AG04449 (cell line): Measurements from ENCODE around the gene CUL3.

Experiments
- CTCF ChIA-PET: fragments of 350-600 bp; formaldehyde crosslinking; extraction: SDS; loops from one replicate; lab custom pipeline; 2021; ENCODE audit warnings: antibody characterized with exemption; lab: Yijun Ruan, JAX
- POLR2A ChIA-PET: fragments of 400-600, 350-600 bp; formaldehyde crosslinking; extraction: SDS; loops from one replicate; lab custom pipeline; 2020; ENCODE audit warnings: antibody characterized with exemption, inconsistent platforms; lab: Yijun Ruan, JAX
- DNase-seq: peaks from one replicate; pipeline ENCODE4 v3.0.0-alpha.2; 2010; ENCODE audit warnings: low read depth, low spot score
- H3K4me3 ChIP-seq: 2 replicates; pipeline ENCODE4 v1.5.1; 2011; ENCODE audit warnings: low read depth, mild to moderate bottlenecking, control low read depth, low read length
- CTCF ChIP-seq: IDR thresholded peaks from one replicate; pipeline ENCODE4 v1.5.1; 2011; ENCODE audit warnings: mild to moderate bottlenecking, moderate library complexity, low read length, control low read depth, inconsistent platforms; ENCODE audit not compliant: insufficient read depth; ENCODE audit errors: missing control alignments

CUL3 gene

DNA sequence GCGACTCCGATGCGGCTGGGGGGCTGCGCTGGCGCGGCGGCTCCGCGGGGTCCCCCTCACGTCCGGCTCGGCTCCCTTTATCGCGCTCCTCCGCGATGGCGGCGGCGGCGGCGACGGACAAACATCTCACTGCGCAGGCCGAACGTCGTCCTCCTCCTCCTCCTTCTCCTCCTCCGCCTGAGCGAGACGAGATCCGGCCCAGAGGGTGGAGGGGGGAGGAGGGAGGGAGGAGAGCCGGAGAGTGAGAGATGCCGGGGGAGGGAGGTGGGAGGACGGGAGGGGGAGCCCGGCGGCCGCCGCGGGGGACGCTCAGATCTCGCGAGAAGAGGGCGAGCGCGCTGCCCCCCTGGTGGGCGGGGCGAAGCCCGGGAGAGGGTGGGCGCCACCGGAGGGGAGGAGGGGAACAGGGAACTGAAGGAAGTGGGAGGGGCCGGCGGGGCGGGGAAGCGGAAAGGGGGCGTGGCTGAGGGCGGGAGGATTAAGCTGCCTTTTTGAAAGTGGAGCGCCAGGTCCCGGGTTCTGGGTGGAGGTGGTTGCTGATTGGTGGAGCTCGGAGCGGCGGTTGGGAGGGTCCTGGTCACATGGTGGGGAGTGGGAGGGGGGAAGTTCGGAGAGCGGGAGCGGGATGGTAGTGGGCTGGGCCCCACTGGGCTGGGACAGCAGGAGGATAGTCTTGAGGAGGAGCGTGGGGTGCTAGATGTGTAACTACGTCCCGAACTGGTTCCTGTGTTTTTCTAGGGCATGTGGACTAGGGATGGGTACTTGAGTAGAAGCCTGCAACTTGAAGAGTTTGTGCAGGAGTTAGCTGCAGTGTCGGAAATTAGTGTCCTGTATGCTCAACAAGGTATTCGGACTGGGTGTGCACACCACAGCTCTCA lies at the start of gene CUL3:
TSS of gene CUL3 (minus strand) at position 153 of the 878 bp plus-strand sequence. CDS start 354 bp downstream, outside the sequence.
- ChIA-PET POLR2A (interaction anchor here (0.9 to 1.3 kb wide), 3 partner anchors 65 to 117 kb away, joined by 3 to 4 read pairs (median 3); no protein-coding TSS in a partner anchor), CTCF (interaction anchor here (1.0 to 1.7 kb wide), 4 partner anchors 61 to 216 kb away, joined by 3 to 5 read pairs (median 4); no protein-coding TSS in a partner anchor)
- H3K4me3 ChIP-seq = peak within 1 kb of the TSS; percentile 83

GRCh38 chr2:224630659-224631550 lies 45.7 kb upstream of the CUL3 start:
- no peak for TF ChIP-seq CTCF
- POLR2A ChIA-PET = no interaction called here
- no peak for DNase-seq
- no peak overlapping the region for H3K4me3 ChIP-seq
- CTCF ChIA-PET = interaction anchor here (0.9 to 1.6 kb wide), 3 partner anchors 11 to 24 kb away, joined by 3 to 4 read pairs (median 4); no protein-coding TSS in a partner anchor

More for the DNA sequence above, at the start of gene CUL3:
- DNase-seq = peak; percentile 85
- TF ChIP-seq CTCF = no peak

DNA sequence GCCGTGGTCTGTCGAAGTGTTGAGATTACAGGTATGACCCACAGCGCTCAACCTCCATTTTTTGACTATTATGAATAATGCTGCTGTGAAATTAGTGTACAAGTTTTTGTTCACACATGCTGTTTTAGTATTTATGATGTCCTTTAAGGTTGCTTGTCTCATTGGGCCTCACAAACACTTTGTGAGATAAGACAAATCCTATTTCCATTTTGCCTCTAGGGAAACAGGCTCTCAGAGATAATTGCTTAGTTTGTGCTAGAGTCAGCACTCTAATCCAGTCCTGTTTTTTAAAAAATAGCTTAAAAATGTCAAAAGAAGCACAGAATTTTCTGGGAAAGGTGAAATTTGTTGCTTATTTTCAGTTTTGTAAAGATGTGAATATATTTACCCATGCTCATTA lies 43.3 kb upstream of the CUL3 start:
- no peak for DNase-seq
- CTCF ChIA-PET = interaction anchor here (1.0 to 1.4 kb wide), 2 partner anchors 19 to 259 kb away, joined by 4 to 5 read pairs; no protein-coding TSS in a partner anchor
- no peak for TF ChIP-seq CTCF
- H3K4me3 ChIP-seq = no peak overlapping the region
- POLR2A ChIA-PET = no interaction called here

- no peak for TF ChIP-seq CTCF
- ChIA-PET POLR2A (interaction anchor here (0.6 kb wide), 1 partner anchor 1857 kb away, joined by 3 read pairs; no protein-coding TSS in a partner anchor), CTCF (no interaction called here)
- DNase-seq = no peak
- H3K4me3 ChIP-seq = no peak overlapping the region
Observed at GRCh38 chr2:224626735-224627134, 41.6 kb upstream of the CUL3 start.

DNA sequence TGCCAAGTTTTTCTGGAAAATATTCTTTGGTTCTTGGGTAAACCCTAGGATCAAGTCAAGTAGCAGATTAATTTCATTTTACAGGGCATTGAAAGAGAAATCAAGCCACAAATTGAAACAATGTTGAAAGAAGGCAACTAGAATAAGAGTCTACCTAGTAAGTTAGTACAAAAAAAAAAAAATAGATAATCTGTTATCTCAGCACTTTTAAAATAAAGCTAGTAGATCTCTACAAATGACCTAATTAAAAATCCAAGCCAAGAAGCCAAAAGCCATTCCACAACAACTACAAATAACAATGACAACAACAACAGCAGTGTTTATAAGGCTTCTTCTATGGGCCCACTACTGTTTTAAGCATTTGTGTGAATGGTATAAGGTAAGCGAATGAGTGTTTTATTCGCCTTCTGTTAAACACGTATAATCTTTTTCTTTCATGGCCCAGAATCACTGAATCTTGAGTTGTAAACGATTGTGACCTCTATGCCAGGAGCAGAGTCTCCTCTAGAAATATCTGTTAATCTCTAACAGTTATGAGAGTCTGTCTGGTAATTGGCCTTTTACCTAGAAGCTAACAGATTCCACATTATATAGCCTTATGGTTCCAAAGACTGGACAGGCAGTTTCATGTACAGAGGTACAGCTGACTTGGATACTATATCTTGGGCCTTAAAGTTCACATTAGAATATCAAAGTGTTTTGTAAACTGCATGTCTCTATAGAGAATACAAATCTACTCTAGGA lies 28.6 kb upstream of the CUL3 start:
- DNase-seq = no peak
- ChIA-PET POLR2A (no interaction called here), CTCF (interaction anchor here (1.0 to 1.2 kb wide), 3 partner anchors 37 to 45 kb away, joined by 3 to 4 read pairs (median 4); no protein-coding TSS in a partner anchor)
- no peak for TF ChIP-seq CTCF
- H3K4me3 ChIP-seq = no peak overlapping the region
